GM18907 (cell line): ENCODE measurements around the gene TECR.

Experiments
- ATAC-seq: cut with Tn5 transposase; IDR thresholded peaks from one replicate; pipeline ENCODE4 v1.9.1; 2021; ENCODE audit warnings: mild to moderate bottlenecking, moderate library complexity; ENCODE audit not compliant: unreplicated experiment

The TECR gene

GRCh38 chr19:14507704-14508542, 21.5 kb upstream of the TECR start:
- ATAC-seq, result no peak

DNA sequence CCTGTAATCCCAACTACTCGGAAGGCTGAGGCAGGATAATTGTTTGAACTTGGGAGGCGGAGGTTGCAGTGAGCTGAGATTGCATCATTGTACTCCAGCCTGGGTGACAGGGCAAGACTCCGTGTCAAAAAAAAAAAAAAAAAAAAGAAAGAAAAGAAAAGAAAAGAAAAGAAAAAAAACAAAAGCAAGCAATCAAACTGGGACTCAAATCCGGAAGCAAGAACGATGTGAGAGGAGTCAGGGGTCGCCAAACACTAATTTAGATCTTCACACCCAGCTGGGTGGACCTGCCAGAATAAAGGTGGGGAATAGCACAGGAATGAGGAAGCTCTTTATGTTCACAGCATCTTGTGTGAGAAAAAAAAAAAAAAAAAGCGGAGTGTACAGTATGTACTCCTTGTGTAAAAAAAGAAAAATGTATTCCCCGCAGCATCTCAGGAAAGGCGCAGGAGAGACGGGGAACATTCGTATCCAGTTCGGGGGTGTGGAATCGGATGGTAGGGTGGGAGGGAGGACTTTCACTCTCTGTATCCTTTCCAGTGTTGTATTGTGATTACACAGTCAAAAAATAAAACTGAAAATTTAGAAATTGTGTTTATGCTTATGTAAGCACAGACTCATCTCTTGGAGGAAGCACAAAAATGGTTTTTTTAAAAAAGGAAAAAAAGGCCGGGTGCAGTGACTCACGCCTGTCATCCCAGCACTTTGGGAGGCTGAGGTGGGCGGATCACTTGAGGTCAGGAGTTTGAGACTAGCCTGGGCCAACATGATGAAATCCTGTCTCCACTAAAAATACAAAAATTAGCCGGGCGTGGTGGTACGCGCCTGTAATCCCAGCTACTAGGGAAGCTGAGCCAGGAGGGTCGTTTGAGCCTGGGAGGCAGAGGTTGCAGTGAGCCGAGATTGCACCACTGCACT, 18.8 kb upstream of the TECR start:
- ATAC-seq, result no peak

GRCh38 chr19:14511229-14511593, 18.2 kb upstream of the TECR start:
- no peak for ATAC-seq

DNA sequence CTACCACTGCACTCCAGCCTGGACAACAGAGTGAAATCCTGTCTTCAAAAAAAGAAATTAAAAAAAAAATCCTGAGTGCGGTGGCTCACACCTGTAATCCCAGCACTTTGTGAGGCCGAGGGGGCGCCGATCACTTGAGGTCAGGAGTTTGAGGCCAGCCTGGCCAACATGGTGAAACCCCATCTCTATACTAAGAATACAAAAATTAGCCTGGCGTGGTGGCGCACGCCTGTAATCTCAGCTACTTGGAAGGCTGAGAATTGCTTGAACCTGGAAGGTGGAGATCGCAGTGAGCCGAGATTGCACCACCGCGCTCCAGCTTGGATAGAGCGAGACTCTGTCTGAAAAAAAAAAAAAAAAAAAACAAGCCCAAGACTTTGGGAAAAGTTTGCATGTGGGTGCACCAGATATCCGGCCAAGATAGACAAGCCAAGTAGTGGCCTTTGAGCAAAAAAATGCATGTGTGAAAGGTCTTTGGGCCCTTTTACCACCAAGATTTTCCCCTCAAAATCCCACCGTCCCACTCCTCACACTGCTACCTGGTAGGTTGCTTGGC, 16.9 kb upstream of the TECR start:
- ATAC-seq, result no peak

DNA sequence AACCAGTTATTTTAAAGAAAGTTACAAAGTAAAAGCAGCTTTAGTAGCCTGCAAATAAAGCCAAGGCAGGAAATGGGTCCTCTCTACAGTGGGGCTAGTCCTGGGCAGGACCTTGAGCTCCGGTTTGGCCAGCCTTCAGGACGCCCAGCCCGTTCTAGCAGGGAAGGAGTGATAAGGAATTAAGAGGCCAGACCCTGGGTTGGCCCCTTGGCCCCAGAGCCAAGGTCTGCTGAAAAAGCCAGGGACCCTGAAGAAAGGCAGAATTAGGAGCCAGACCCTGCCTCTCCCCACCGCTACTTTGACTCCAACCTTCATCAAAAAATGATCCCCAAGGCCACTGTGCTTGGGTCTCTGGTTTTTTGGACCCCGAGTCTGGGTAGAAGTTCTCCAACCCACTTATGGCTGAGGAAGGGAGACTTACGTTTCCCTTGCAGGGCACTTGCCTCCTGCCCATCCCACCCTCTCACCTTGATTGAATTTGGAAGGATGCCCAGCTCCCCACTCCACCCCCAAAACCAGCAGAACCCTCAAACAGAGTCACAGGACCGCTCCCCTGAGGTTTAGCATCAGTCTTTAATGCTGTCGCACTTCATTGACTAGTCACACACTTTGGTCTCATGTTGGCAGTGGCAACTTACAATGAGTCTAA, 15.1 kb upstream of the TECR start:
- no peak for ATAC-seq

- ATAC-seq, result no peak
These were observed 13.8 kb upstream of the TECR start for GRCh38 chr19:14515501-14516047.

DNA sequence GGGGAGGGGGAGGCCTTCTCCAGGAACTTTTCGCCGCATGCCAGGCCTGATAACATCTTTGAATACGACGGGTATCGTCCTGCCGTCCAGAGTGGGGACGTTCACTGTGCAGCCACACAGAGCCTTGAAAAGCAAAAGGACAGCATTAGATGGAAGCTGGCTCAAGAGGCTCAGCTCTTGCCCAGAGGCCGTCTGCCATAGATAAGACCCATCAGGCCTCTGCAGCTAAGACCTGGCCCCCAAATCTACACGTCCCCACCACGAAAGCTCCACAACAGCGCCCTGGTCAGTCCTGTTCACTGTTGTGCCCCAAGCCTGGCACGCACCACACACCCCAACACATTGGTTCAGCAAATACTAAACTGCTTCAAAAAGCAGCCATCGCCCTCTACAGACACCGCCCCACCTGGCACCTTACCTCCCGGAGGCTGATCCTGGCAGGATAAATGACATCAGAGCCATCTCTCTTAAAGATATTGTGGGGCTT, 13.3 kb upstream of the TECR start:
- no peak for ATAC-seq

- ATAC-seq, result no peak
These were observed 12.5 kb upstream of the TECR start for GRCh38 chr19:14516746-14517438.

GRCh38 chr19:14517446-14517839, 12.0 kb upstream of the TECR start:
- no peak for ATAC-seq

DNA sequence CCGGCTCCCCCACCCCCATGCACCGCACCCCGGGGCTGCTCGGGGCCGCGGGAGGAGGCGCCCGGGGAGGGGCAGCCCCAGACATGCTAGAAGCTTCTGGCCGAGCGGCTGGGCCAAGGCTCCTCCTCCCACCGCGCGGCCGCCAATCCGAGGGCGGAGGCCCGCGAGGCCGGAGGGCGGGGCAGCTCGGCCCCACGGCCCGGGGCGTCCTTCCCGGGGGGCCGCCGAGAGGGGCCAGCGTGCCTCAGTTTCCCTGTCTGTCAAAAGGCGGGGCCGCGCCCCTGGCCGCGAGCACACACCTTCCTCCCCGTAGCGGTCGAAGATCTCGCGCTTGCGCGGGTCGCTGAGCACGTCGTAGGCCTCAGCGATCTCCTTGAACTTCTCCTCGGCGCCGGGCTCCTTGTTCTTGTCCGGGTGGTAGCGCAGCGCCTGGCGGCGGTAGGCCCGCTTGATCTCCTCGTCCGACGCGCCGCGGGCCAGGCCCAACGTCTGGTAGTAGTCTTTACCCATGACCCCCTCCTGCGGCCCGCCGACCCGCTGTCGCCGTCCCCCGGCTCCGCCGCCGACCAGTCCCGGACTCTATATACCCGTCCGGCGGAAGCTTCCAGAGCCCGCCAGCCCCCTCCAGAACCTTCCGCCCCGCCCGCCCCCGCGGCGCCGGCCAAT, 11.4 kb upstream of the TECR start, which contains the start of gene DNAJB1:
Gene DNAJB1, minus strand, starts transcription at position 558 of the 666 bp plus-strand sequence. Its CDS starts 48 bp downstream, at position 510.
- ATAC-seq, result peak; percentile 69

DNA sequence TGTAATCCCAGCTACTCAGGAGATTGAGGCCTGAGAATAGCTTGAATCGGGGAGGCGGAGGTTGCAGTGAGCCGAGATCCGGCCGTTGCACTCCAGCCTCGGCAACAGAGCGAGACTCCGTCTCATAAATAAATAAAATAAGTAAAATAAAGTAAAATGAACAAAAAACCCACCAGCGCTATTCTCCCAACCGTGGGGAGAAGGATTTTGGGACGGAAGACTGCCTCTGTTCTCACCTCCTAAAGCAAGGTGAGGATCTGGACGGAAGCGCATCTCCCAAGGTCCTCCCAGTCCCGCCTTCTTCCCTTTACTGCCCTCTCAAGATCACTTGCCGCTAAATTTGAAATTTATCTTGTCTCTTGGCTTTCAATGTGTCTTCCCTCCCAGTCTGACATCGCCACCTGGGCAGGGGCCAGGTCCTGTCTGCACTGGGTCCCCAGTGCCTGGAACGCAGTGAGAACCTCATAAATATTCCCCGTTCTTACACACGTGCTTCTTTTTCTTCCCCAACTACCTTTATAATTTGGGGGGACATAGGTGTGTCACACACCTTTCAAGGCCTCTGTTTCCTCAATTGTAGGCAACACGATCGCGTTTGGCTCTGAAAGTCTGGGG, 10.0 kb upstream of the TECR start:
- no peak for ATAC-seq

- ATAC-seq, result no peak
These were observed 9.5 kb upstream of the TECR start for GRCh38 chr19:14519860-14520407.

DNA sequence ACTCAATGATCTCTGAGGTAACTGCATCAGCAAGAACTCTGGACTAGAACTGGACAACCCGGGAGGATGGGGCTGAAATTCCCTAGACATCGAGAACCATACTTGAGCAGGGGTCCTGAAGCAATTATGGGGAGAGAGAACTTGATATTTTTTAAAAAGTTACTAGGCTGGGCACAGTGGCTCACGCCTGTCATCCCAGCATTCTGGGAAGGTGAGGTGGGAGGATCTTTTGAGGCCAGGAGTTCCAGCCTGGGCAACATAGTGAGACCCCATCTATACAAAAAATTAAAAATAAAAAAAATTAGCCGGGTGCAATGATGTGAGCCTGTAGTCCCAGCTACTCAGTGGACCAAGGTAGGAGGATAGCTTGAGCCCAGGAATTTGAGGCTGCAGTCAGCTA, 8.9 kb upstream of the TECR start:
- ATAC-seq, result no peak

- ATAC-seq, result no peak
These were observed 3.7 kb upstream of the TECR start for GRCh38 chr19:14525729-14526128.

GRCh38 chr19:14526423-14526822, 3.0 kb upstream of the TECR start:
- ATAC-seq, result no peak

- no peak for ATAC-seq
These were observed 758 bp upstream of the TECR start for GRCh38 chr19:14528419-14529253.

GRCh38 chr19:14530005-14530348, 583 bp downstream of the TECR start:
- peak; percentile 4 for ATAC-seq

- no peak for ATAC-seq
These were observed 1.1 kb downstream of the TECR start for GRCh38 chr19:14530506-14530905.
